ENCODE results near the gene CPSF4L. TPM values are rescaled to one million over a fixed set of nuclear protein-coding genes. Genes with fewer than 3 reads are reported as not detected.
"Not testable (repeated sequence)": the region's sequence is repeated elsewhere in the genome, so short reads cannot be mapped to it uniquely, and the experiment has no call there.

CPSF4L gene
- polyA plus RNA-seq, 2 of the 4 experiments (the other 2 are of a cell fraction) = 0.13 TPM; not detected in 1

DNA sequence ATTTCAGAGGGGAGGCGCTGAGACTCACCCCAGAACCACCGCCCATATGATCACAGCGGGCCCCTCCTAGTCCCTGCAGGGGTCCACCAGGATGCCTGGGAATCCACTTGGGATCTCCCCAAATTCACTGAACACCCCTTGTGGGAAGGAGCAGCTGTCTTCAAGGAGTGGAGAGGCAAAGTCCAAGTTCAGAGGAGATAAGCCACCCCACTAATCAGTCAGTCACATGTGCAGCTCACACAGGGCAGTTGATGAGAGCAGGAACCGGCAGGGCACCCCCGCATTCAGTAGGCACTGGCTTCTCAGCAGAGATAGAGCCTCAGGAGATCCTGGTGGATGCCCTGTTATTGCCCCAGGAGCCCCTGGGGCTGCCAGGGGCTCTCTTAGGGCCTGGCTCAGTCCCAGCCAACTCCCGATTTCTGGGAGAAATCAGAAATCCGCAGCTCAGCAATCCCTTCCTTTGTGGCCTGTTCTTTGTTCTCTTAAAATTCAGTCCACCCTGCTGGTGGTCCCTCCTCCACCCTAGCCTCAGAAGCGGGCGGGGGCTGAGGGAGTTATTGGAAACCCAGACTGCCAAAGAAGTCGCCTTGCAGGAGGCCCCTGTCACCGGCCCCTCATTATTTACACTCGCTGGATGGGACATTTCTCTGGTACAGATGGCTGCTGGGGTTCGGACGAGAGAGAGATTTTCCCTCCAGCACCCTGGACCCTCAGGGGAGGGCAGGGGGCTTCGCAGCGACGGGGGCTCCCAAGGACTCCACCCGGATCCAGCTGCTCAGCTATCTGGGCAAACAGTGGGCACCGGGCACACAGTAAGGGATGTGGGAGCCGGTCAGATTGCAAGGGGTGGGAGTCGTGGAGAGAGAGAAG lies 48.3 kb upstream of the CPSF4L start (continued):
- no peak for TF ChIP-seq RAD21 (conservative IDR thresholded peaks at IDR 0.05 in 1 of 2, IDR thresholded peaks at IDR 0.05 in 1 of 2)
- no peak for TF ChIP-seq POLR2AphosphoS2 (conservative IDR thresholded peaks at IDR 0.05; ENCODE audit: low read length)
- no peak for TF ChIP-seq RNF2 (IDR thresholded peaks at IDR 0.05; ENCODE audit: borderline replicate concordance, low read depth)
- TF ChIP-seq PHF8 (IDR thresholded peaks at IDR 0.05; ENCODE audit: borderline replicate concordance, low read depth) = no peak
- TF ChIP-seq HOXB13 (CRISPR knock-in tag; IDR thresholded peaks at IDR 0.05; ENCODE audit: low read depth) = no peak
- TF ChIP-seq PBX3 (IDR thresholded peaks at IDR 0.05) = no peak
- no peak for TF ChIP-seq RARB (CRISPR knock-in tag; IDR thresholded peaks at IDR 0.05)

GRCh38 chr17:73308959-73309358 lies 47.3 kb upstream of the CPSF4L start:
- H3K4me3 ChIP-seq = peak overlapping the region; percentile 77
- peak overlapping the region; percentile 91 for H3K4me2 ChIP-seq
- POLR2A ChIA-PET = interaction anchor here (4.5 to 5.0 kb wide), 2 partner anchors 10 to 33 kb away, joined by 22 to 24 read pairs; no protein-coding TSS in a partner anchor
- 42% methylated on average over 5 of the region's 5 CpGs for WGBS (ENCODE audit: missing lambda C conversion rate)
- not testable (repeated sequence) for DNase-seq (ENCODE audit: low read depth in 1 of 2, low spot score in 1 of 2); FAIRE-seq; H3K9me3 ChIP-seq; ATAC-seq
- peak overlapping the region; percentile 95 to 96 for H3K27ac ChIP-seq
- H3K4me1 ChIP-seq = peaks cover 61% of the 10 kb centered on the region
- CTCF ChIA-PET = interaction anchor here (0.5 to 29.0 kb wide), 9 partner anchors 19 to 119 kb away, joined by 3 to 385 read pairs (median 9); no protein-coding TSS in a partner anchor

DNA sequence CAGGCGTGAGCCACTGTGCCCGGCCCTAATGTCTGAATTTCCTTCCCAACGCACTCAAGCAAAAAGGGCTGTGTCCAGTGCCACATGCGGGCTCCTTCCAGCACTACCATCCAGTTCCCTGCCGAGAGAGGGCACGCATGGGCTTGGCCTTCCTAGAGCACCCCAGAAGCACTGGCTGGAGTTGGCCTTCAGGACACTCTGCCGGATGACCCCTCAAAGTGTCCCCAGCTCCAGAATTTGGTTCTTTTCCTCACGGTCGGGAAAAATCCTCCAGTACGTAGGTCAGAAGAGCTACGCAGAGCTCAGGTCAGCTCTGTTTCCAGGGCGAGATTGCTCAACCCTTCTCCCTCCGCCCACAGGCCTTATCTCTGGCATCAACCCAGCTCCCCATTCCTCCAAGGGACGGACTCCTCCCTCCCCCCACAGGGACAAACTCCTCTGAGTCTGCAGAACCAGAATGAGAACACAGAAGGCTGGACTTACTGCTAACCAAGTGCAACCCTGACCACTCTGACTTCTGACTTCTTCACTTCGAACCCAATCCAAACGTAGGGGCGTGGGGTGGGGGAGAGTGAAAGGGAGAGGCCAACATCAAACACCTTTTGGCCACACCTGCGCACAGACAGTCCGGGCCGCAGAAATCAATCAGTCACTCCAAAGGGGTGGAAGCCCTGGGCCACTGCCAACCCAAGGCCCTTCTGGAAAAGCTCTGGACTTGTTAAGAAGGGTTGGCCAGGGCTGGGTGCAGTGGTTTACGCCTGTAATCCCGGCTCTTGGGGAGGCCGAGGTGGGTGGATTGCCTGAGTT lies 46.5 kb upstream of the CPSF4L start:
- peak overlapping the region; percentile 95 to 96 for H3K27ac ChIP-seq
- TF ChIP-seq, protein P1, sequence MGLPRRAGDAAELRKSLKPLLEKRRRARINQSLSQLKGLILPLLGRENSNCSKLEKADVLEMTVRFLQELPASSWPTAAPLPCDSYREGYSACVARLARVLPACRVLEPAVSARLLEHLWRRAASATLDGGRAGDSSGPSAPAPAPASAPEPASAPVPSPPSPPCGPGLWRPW (IDR thresholded peaks at IDR 0.05) = 0 out of 2 replicates have a peak, but pooled peaks have one; percentile 26
- TF ChIP-seq MAX (IDR thresholded peaks at IDR 0.05) = peak; percentile 75
- no peak for TF ChIP-seq MYC (IDR thresholded peaks at IDR 0.05; ENCODE audit: borderline replicate concordance, low read length)
- peak; percentile 21; the same call in 1 of the 3 replicates for TF ChIP-seq SMC3 (IDR thresholded peaks at IDR 0.05)
- TF ChIP-seq GATA3 (IDR thresholded peaks at IDR 0.05; ENCODE audit: borderline replicate concordance) = peak; percentile 100
- peak; percentile 97 to 100 for TF ChIP-seq CEBPB (IDR thresholded peaks at IDR 0.05)
- peak; percentile 52 to 81; a peak in 4 of 5 replicates for TF ChIP-seq JUN (IDR thresholded peaks at IDR 0.05)
- TF ChIP-seq RAD21 (conservative IDR thresholded peaks at IDR 0.05 in 1 of 2, IDR thresholded peaks at IDR 0.05 in 1 of 2) = peak; percentile 8 to 16; a peak in 1 of 5 replicates
- peak; percentile 20 for TF ChIP-seq MAFK (IDR thresholded peaks at IDR 0.05; ENCODE audit: partially characterized antibody)
- TF ChIP-seq BCL3 (IDR thresholded peaks at IDR 0.05) = 0 out of 3 replicates have a peak, but pooled peaks have one; percentile 43
- 0 out of 2 replicates have a peak, but pooled peaks have one; percentile 46 for TF ChIP-seq RFX5 (IDR thresholded peaks at IDR 0.05)
- TF ChIP-seq EHMT2 (IDR thresholded peaks at IDR 0.05; ENCODE audit: low read depth) = no peak
- 0 out of 2 replicates have a peak, but pooled peaks have one; percentile 59 for TF ChIP-seq HOXA7 (CRISPR knock-in tag; IDR thresholded peaks at IDR 0.05)
- TF ChIP-seq, protein P2, sequence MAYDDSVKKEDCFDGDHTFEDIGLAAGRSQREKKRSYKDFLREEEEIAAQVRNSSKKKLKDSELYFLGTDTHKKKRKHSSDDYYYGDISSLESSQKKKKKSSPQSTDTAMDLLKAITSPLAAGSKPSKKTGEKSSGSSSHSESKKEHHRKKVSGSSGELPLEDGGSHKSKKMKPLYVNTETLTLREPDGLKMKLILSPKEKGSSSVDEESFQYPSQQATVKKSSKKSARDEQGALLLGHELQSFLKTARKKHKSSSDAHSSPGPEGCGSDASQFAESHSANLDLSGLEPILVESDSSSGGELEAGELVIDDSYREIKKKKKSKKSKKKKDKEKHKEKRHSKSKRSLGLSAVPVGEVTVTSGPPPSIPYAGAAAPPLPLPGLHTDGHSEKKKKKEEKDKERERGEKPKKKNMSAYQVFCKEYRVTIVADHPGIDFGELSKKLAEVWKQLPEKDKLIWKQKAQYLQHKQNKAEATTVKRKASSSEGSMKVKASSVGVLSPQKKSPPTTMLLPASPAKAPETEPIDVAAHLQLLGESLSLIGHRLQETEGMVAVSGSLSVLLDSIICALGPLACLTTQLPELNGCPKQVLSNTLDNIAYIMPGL (CRISPR knock-in tag; IDR thresholded peaks at IDR 0.05; ENCODE audit: borderline replicate concordance) = no peak
- 0 out of 2 replicates have a peak, but pooled peaks have one; percentile 31 for TF ChIP-seq PBX3 (IDR thresholded peaks at IDR 0.05)
- H3K9me3 ChIP-seq = no peaks in the 10 kb centered on the region
- H3K4me2 ChIP-seq = peak overlapping the region; percentile 91
- peak; percentile 92 to 95 for DNase-seq (ENCODE audit: low read depth in 1 of 2, low spot score in 1 of 2)
- CTCF ChIA-PET = interaction anchor here (0.8 to 29.0 kb wide), 16 partner anchors 9 to 748 kb away, joined by 3 to 385 read pairs (median 4); no protein-coding TSS in a partner anchor
- no peak for FAIRE-seq
- ATAC-seq = peak; percentile 1 to 2; a peak in 4 of 6 replicates
- POLR2A ChIA-PET = interaction anchor here (0.6 to 5.0 kb wide), 5 partner anchors 9 to 62 kb away, joined by 3 to 24 read pairs (median 7); no protein-coding TSS in a partner anchor
- H3K4me3 ChIP-seq = peak overlapping the region; percentile 77
- 3% methylated on average over 23 of the region's 23 CpGs for WGBS (ENCODE audit: missing lambda C conversion rate)
- H3K4me1 ChIP-seq = peaks cover 68% of the 10 kb centered on the region

Data from A549 (cell line).